Measurements from ENCODE around the gene PLEKHA5.

Gene PLEKHA5

GRCh38 chr12:19190292-19191031, 60.9 kb downstream of the PLEKHA5 start:
- H3K36me3 ChIP-seq (ENCODE audit: insufficient read depth, low read length): no peaks in the 10 kb centered on the region
- H3K9ac ChIP-seq (ENCODE audit: low read depth, low read length): no peak overlapping the region
- peaks cover 57% of the 10 kb centered on the region for H3K4me1 ChIP-seq (ENCODE audit: insufficient read depth, low read length)
- H3K9me3 ChIP-seq (ENCODE audit: control insufficient read depth, insufficient read depth, low read length): no peaks in the 10 kb centered on the region

- Histone ChIP-seq H3K4me1 (ENCODE audit: insufficient read depth, low read length) (peaks cover 51% of the 10 kb centered on the region), H3K36me3 (ENCODE audit: insufficient read depth, low read length) (no peaks in the 10 kb centered on the region), H3K9ac (ENCODE audit: low read depth, low read length) (no peak overlapping the region), H3K9me3 (ENCODE audit: control insufficient read depth, insufficient read depth, low read length) (no peaks in the 10 kb centered on the region)
These were observed 61.6 kb downstream of the PLEKHA5 start for GRCh38 chr12:19191089-19191488.

- Histone ChIP-seq H3K9ac (ENCODE audit: low read depth, low read length) (no peak overlapping the region), H3K9me3 (ENCODE audit: control insufficient read depth, insufficient read depth, low read length) (no peaks in the 10 kb centered on the region), H3K4me1 (ENCODE audit: insufficient read depth, low read length) (peaks cover 50% of the 10 kb centered on the region), H3K36me3 (ENCODE audit: insufficient read depth, low read length) (no peaks in the 10 kb centered on the region)
These were observed 62.0 kb downstream of the PLEKHA5 start for GRCh38 chr12:19191563-19191962.

- Histone ChIP-seq H3K36me3 (ENCODE audit: insufficient read depth, low read length) (no peaks in the 10 kb centered on the region), H3K9ac (ENCODE audit: low read depth, low read length) (no peak overlapping the region), H3K9me3 (ENCODE audit: control insufficient read depth, insufficient read depth, low read length) (no peaks in the 10 kb centered on the region), H3K4me1 (ENCODE audit: insufficient read depth, low read length) (peaks cover 51% of the 10 kb centered on the region)
These were observed 63.2 kb downstream of the PLEKHA5 start for GRCh38 chr12:19192710-19193109.

- no peak overlapping the region for H3K9ac ChIP-seq (ENCODE audit: low read depth, low read length)
- H3K4me1 ChIP-seq (ENCODE audit: insufficient read depth, low read length): peaks cover 54% of the 10 kb centered on the region
- no peaks in the 10 kb centered on the region for H3K9me3 ChIP-seq (ENCODE audit: control insufficient read depth, insufficient read depth, low read length)
- H3K36me3 ChIP-seq (ENCODE audit: insufficient read depth, low read length): no peaks in the 10 kb centered on the region
These were observed 65.4 kb downstream of the PLEKHA5 start for GRCh38 chr12:19194963-19195362.

- H3K36me3 ChIP-seq (ENCODE audit: insufficient read depth, low read length): no peaks in the 10 kb centered on the region
- peaks cover 40% of the 10 kb centered on the region for H3K4me1 ChIP-seq (ENCODE audit: insufficient read depth, low read length)
- H3K9ac ChIP-seq (ENCODE audit: low read depth, low read length): no peak overlapping the region
- H3K9me3 ChIP-seq (ENCODE audit: control insufficient read depth, insufficient read depth, low read length): no peaks in the 10 kb centered on the region
These were observed 67.6 kb downstream of the PLEKHA5 start for GRCh38 chr12:19196959-19197630.

GRCh38 chr12:19198272-19198671, 68.7 kb downstream of the PLEKHA5 start:
- H3K9ac ChIP-seq (ENCODE audit: low read depth, low read length): no peak overlapping the region
- no peaks in the 10 kb centered on the region for H3K9me3 ChIP-seq (ENCODE audit: control insufficient read depth, insufficient read depth, low read length)
- no peaks in the 10 kb centered on the region for H3K36me3 ChIP-seq (ENCODE audit: insufficient read depth, low read length)
- peaks cover 48% of the 10 kb centered on the region for H3K4me1 ChIP-seq (ENCODE audit: insufficient read depth, low read length)

- Histone ChIP-seq H3K4me1 (ENCODE audit: insufficient read depth, low read length) (peaks cover 58% of the 10 kb centered on the region), H3K9ac (ENCODE audit: low read depth, low read length) (no peak overlapping the region), H3K36me3 (ENCODE audit: insufficient read depth, low read length) (no peaks in the 10 kb centered on the region), H3K9me3 (ENCODE audit: control insufficient read depth, insufficient read depth, low read length) (no peaks in the 10 kb centered on the region)
These were observed 69.8 kb downstream of the PLEKHA5 start for GRCh38 chr12:19199332-19199731.

- Histone ChIP-seq H3K36me3 (ENCODE audit: insufficient read depth, low read length) (no peaks in the 10 kb centered on the region), H3K9ac (ENCODE audit: low read depth, low read length) (no peak overlapping the region), H3K4me1 (ENCODE audit: insufficient read depth, low read length) (peaks cover 55% of the 10 kb centered on the region), H3K9me3 (ENCODE audit: control insufficient read depth, insufficient read depth, low read length) (no peaks in the 10 kb centered on the region)
These were observed 70.7 kb downstream of the PLEKHA5 start for GRCh38 chr12:19200261-19200660.

- Histone ChIP-seq H3K9me3 (ENCODE audit: control insufficient read depth, insufficient read depth, low read length) (no peaks in the 10 kb centered on the region), H3K4me1 (ENCODE audit: insufficient read depth, low read length) (peaks cover 51% of the 10 kb centered on the region), H3K36me3 (ENCODE audit: insufficient read depth, low read length) (no peaks in the 10 kb centered on the region), H3K9ac (ENCODE audit: low read depth, low read length) (no peak overlapping the region)
These were observed 72.1 kb downstream of the PLEKHA5 start for GRCh38 chr12:19201661-19202060.

- Histone ChIP-seq H3K4me1 (ENCODE audit: insufficient read depth, low read length) (peaks cover 37% of the 10 kb centered on the region), H3K9me3 (ENCODE audit: control insufficient read depth, insufficient read depth, low read length) (no peaks in the 10 kb centered on the region), H3K36me3 (ENCODE audit: insufficient read depth, low read length) (no peaks in the 10 kb centered on the region), H3K9ac (ENCODE audit: low read depth, low read length) (no peak overlapping the region)
These were observed 73.5 kb downstream of the PLEKHA5 start for GRCh38 chr12:19203013-19203412.

GRCh38 chr12:19203539-19204506, 74.3 kb downstream of the PLEKHA5 start:
- no peaks in the 10 kb centered on the region for H3K9me3 ChIP-seq (ENCODE audit: control insufficient read depth, insufficient read depth, low read length)
- H3K4me1 ChIP-seq (ENCODE audit: insufficient read depth, low read length): peaks cover 31% of the 10 kb centered on the region
- H3K36me3 ChIP-seq (ENCODE audit: insufficient read depth, low read length): no peaks in the 10 kb centered on the region
- H3K9ac ChIP-seq (ENCODE audit: low read depth, low read length): no peak overlapping the region

- H3K4me1 ChIP-seq (ENCODE audit: insufficient read depth, low read length): peaks cover 21% of the 10 kb centered on the region
- H3K9ac ChIP-seq (ENCODE audit: low read depth, low read length): no peak overlapping the region
- no peaks in the 10 kb centered on the region for H3K36me3 ChIP-seq (ENCODE audit: insufficient read depth, low read length)
- H3K9me3 ChIP-seq (ENCODE audit: control insufficient read depth, insufficient read depth, low read length): no peaks in the 10 kb centered on the region; the same call in 1 of the 2 replicates
These were observed 75.6 kb downstream of the PLEKHA5 start for GRCh38 chr12:19205120-19205519.

GRCh38 chr12:19206493-19207077, 77.1 kb downstream of the PLEKHA5 start:
- no peak overlapping the region for H3K9ac ChIP-seq (ENCODE audit: low read depth, low read length)
- no peaks in the 10 kb centered on the region; the same call in 1 of the 2 replicates for H3K9me3 ChIP-seq (ENCODE audit: control insufficient read depth, insufficient read depth, low read length)
- no peaks in the 10 kb centered on the region for H3K36me3 ChIP-seq (ENCODE audit: insufficient read depth, low read length)
- H3K4me1 ChIP-seq (ENCODE audit: insufficient read depth, low read length): peaks cover 19% of the 10 kb centered on the region

Measured in ES-I3 (cell line).